Measurements from ENCODE around the gene HCFC1R1. TPM values are rescaled to one million over a fixed set of nuclear protein-coding genes. Genes with fewer than 3 reads are reported as not detected.

Gene HCFC1R1
- polyA plus RNA-seq, 3 donors, result 16.7 to 27.1 (median 19.9) TPM

DNA sequence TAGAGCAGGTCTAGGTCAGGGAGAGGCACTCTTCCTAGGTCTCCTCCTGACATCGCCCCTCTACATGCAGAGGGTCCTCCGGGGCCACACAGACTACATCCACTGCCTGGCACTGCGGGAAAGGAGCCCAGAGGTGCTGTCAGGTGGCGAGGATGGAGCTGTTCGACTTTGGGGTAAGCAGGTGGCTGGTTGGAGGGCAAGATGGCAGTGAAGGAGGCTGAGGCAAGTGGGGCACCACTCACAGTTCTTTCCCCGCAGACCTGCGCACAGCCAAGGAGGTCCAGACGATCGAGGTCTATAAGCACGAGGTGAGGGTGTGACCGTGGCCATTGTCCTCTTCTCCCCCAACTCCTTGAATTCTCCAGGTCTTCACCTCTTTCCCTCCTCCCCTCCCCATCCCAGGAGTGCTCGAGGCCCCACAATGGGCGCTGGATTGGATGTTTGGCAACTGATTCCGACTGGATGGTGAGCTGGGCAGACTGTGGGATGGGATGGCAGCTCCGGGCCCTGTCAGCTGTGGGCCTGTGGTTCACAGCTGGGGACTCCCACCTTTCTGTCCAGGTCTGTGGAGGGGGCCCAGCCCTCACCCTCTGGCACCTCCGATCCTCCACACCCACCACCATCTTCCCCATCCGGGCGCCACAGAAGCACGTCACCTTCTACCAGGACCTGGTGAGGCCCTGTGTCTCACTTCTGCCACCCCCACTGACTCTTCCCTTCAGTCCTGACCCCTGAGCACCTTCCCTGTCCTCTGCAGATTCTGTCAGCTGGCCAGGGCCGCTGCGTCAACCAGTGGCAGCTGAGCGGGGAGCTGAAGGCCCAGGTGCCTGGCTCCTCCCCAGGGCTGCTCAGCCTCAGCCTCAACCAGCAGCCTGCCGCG is 3.1 kb upstream of the HCFC1R1 start:
- Histone ChIP-seq H2AFZ (ENCODE audit: insufficient read depth, low read depth, low read length, poor library complexity, severe bottlenecking) (no peak overlapping the region), H3K27me3 (ENCODE audit: control insufficient read depth in 2 of 2, insufficient read depth in 2 of 2, low read length in 2 of 2) (peaks cover 15 to 33% of the 10 kb centered on the region in 2 donors), H3K4me3 (replicated peaks in 1 of 3; ENCODE audit: low read depth in 2 of 3, low read length in 3 of 3) (no peak overlapping the region), H3K79me2 (ENCODE audit: insufficient read depth, low read length) (no peaks in the 10 kb centered on the region), H3K27ac (ENCODE audit: low read depth in 1 of 2, low read length in 2 of 2) (no peak overlapping the region), H3K36me3 (replicated peaks in 1 of 2; ENCODE audit: control insufficient read depth in 1 of 2, insufficient read depth in 2 of 2, low read length in 2 of 2) (peaks cover 19 to 21% of the 10 kb centered on the region in 2 donors), H3K4me2 (replicated peaks; ENCODE audit: extremely low read depth, low read length, poor library complexity, severe bottlenecking) (no peak overlapping the region), H3K9me3 (replicated peaks in 1 of 2; ENCODE audit: control insufficient read depth in 1 of 2, insufficient read depth in 1 of 2, low read length in 2 of 2) (peaks cover 0 to 12% of the 10 kb centered on the region in 2 donors), H3K4me1 (ENCODE audit: control insufficient read depth in 1 of 2, insufficient read depth in 2 of 2, low read length in 2 of 2) (peaks cover 46 to 54% of the 10 kb centered on the region in 2 donors), H3K9ac (ENCODE audit: insufficient read depth, low read length, poor library complexity, severe bottlenecking) (no peak overlapping the region), H4K20me1 (ENCODE audit: insufficient read depth, low read length) (peaks cover 63% of the 10 kb centered on the region)
- H3K36me3 Mint-ChIP-seq, result peaks cover 26 to 27% of the 10 kb centered on the region in 2 donors
- H3K9me3 Mint-ChIP-seq, result peaks cover 0 to 21% (median 6%) of the 10 kb centered on the region in 7 donors
- TF ChIP-seq, protein P1, sequence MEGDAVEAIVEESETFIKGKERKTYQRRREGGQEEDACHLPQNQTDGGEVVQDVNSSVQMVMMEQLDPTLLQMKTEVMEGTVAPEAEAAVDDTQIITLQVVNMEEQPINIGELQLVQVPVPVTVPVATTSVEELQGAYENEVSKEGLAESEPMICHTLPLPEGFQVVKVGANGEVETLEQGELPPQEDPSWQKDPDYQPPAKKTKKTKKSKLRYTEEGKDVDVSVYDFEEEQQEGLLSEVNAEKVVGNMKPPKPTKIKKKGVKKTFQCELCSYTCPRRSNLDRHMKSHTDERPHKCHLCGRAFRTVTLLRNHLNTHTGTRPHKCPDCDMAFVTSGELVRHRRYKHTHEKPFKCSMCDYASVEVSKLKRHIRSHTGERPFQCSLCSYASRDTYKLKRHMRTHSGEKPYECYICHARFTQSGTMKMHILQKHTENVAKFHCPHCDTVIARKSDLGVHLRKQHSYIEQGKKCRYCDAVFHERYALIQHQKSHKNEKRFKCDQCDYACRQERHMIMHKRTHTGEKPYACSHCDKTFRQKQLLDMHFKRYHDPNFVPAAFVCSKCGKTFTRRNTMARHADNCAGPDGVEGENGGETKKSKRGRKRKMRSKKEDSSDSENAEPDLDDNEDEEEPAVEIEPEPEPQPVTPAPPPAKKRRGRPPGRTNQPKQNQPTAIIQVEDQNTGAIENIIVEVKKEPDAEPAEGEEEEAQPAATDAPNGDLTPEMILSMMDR (IDR thresholded peaks at IDR 0.05), result no peak
- H3K4me1 Mint-ChIP-seq, result peaks cover 52% of the 10 kb centered on the region
- H3K4me3 Mint-ChIP-seq, result no peak overlapping the region
- H3K27me3 Mint-ChIP-seq (ENCODE audit: low read depth in 3 of 3), result peaks cover 25 to 37% (median 35%) of the 10 kb centered on the region in 3 donors
- intact Hi-C loops (cut with micrococcal nuclease), result loop anchor here in 1 of 2 donors (10.0 kb wide), 1 partner anchor 98 kb away; no protein-coding TSS in a partner anchor
- DNase-seq, result no peak
- 95% methylated on average over 10 of the region's 24 CpGs for WGBS (ENCODE audit: insufficient coverage)
- H3K27ac Mint-ChIP-seq, result no peak overlapping the region

DNA sequence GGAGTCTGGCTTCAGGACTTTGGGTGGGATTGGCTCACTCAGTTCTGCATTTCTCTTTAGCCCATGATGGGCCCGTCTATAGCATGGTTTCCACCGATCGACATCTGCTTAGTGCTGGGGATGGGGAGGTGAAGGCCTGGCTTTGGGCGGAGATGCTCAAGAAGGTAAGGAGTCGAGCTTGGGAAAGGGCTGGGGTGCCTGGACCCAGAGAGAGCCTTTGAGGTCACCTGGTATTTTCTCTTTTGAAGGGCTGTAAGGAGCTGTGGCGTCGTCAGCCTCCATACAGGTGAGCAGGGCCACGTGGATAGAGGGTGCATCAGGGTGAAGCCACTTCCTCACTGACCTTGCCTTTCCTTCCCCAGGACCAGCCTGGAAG is 2.2 kb upstream of the HCFC1R1 start:
- Histone ChIP-seq H4K20me1 (ENCODE audit: insufficient read depth, low read length) (peaks cover 71% of the 10 kb centered on the region), H3K4me2 (replicated peaks; ENCODE audit: extremely low read depth, low read length, poor library complexity, severe bottlenecking) (no peak overlapping the region), H3K4me3 (replicated peaks in 1 of 3; ENCODE audit: low read depth in 2 of 3, low read length in 3 of 3) (no peak overlapping the region), H3K79me2 (ENCODE audit: insufficient read depth, low read length) (no peaks in the 10 kb centered on the region), H2AFZ (ENCODE audit: insufficient read depth, low read depth, low read length, poor library complexity, severe bottlenecking) (no peak overlapping the region), H3K9ac (ENCODE audit: insufficient read depth, low read length, poor library complexity, severe bottlenecking) (no peak overlapping the region), H3K9me3 (replicated peaks in 1 of 2; ENCODE audit: control insufficient read depth in 1 of 2, insufficient read depth in 1 of 2, low read length in 2 of 2) (peaks cover 0 to 12% of the 10 kb centered on the region in 2 donors), H3K27ac (ENCODE audit: low read depth in 1 of 2, low read length in 2 of 2) (no peak overlapping the region), H3K4me1 (ENCODE audit: control insufficient read depth in 1 of 2, insufficient read depth in 2 of 2, low read length in 2 of 2) (peaks cover 55 to 63% of the 10 kb centered on the region in 2 donors), H3K27me3 (ENCODE audit: control insufficient read depth in 2 of 2, insufficient read depth in 2 of 2, low read length in 2 of 2) (peaks cover 15 to 26% of the 10 kb centered on the region in 2 donors), H3K36me3 (replicated peaks in 1 of 2; ENCODE audit: control insufficient read depth in 1 of 2, insufficient read depth in 2 of 2, low read length in 2 of 2) (peaks cover 19 to 21% of the 10 kb centered on the region in 2 donors)
- Mint-ChIP-seq H3K27me3 (ENCODE audit: low read depth in 3 of 3) (peaks cover 25 to 32% (median 28%) of the 10 kb centered on the region in 3 donors), H3K9me3 (peaks cover 0 to 23% (median 6%) of the 10 kb centered on the region in 7 donors), H3K4me3 (no peak overlapping the region), H3K36me3 (peaks cover 26 to 27% of the 10 kb centered on the region in 2 donors), H3K4me1 (peaks cover 60% of the 10 kb centered on the region), H3K27ac (no peak overlapping the region)
- DNase-seq, result no peak
- TF ChIP-seq, protein P1 (IDR thresholded peaks at IDR 0.05), result no peak
- intact Hi-C loops (cut with micrococcal nuclease), result loop anchor here in 1 of 2 donors (10.0 kb wide), 1 partner anchor 99 kb away; no protein-coding TSS in a partner anchor
- WGBS (ENCODE audit: insufficient coverage), result 97% methylated on average over 5 of the region's 8 CpGs

All from CD14-positive monocyte (primary cell).